NCI-H1694 treated with DMSO at 0.1 percent for 48 hours (cell line): Measurements from ENCODE around the gene PRIM2.
"Not testable (repeated sequence)": the region's sequence is repeated elsewhere in the genome, so short reads cannot be mapped to it uniquely, and the experiment has no call there.

ENCODE experiments used
- DNase-seq: peaks from one replicate; lab custom pipeline; 2025; lab: John Stamatoyannopoulos, UW

Gene PRIM2

DNA sequence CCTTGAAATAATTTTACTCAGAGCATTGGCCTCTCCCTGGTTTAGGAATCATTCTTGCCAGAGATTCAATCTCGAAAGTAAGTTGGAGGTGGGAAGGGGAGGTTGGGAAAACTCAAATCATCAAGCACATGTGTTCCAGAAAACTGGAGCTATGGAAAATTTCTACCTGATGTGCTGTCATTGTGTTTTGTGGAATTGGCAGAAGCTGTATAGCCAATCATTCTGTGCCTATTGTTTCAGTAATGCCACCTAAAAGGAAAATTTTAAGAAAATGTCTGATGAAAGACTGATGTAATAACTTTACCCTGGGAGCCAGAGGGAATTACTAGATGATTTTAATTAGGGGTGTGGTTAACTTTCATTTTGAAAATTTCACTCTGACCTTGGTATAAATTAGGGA, 187.8 kb downstream of the PRIM2 start:
- not testable (repeated sequence) for DNase-seq

DNA sequence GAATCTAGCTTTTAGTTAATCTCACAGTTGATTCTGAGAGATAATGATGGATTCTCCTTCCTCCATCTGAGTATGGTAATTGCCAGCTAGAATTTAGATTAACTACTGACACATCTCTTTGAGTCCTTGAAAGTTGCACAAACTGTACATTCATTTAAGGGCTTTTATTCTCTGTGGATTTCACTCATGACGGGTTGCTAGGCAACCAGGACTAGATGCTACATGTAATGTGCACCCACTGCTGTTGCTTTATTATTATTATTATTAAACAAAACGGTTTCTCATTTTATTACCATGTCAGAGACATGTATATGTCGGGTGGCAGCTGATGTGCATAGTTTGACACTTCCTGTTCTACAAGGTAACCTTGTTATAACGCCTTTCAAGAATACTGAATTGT, 193.0 kb downstream of the PRIM2 start:
- DNase-seq, result not testable (repeated sequence)

DNA sequence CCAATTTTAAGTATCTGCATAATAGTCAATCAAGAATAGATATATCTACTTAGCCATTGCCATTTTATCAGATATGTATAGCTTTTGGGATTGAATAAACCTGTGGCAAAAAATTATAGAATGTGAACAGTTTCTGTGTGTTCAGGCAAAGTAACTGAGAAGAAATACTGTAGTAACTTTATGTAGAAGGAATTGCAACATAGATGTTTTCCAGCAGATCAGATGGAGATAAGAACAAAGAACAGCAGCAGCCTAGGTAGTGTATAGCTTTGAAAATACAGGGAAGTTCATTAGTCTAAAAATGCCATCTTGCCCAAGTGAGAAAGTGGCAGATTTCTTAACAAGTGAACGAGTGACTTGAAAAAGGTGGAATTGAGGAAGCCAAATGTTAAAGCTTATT, 197.7 kb downstream of the PRIM2 start:
- DNase-seq, result not testable (repeated sequence)

DNA sequence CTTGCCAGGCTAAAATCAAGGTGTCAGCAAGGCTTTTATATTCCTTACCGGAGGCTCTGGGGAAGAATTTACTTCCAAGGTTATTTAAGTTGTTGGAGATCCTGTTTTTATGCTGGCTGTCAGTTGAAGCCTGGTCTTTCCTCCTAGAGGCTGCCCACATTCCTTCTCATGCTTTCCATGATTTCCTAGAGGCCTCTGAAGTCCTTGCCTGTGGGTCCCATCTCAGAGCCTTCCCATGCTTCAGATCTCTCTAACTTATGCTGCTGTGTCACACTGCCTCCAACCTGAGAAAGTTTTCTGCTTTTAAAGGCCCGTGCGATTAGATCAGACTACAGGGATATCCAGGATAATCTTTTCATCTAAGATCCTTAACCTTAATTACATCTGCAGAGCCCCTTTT, 198.4 kb downstream of the PRIM2 start:
- not testable (repeated sequence) for DNase-seq

DNA sequence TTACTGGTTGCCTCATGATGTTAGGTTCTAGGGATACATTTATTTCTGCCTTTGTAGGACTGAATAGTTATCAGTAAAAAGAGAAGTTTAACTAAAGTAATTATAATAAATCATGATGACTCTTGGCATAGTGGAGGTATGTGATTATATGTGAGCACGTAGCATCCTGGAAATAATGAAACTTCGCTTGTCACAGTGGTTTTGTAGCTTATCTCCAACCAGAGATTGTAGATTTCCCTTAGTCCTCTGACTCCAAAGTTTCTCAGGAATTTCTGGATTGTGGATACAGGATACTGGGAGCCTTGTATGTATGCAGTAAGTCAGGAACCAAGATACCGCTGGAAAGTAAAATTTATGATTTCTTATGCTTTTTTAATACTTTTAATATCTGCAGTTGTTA, 199.3 kb downstream of the PRIM2 start:
- DNase-seq, result not testable (repeated sequence)

DNA sequence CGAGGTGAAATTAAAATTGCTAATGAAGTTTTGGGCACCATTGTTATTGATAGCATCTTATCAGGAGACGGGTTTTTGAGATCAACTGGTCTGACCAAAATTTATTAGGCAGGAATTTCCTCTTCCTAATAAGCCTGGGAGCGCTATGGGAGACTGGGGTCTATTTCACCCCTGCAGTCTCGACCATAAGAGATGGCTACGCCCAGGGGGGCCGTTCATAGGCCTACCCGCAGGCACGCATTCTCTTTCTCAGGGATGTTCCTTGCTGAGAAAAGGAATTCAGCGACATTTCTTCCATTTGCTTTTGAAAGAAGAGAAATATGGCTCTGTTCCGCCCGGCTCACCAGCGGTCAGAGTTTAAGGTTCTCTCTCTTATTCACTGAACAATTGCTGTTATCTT, 201.8 kb downstream of the PRIM2 start:
- DNase-seq, result not testable (repeated sequence)

DNA sequence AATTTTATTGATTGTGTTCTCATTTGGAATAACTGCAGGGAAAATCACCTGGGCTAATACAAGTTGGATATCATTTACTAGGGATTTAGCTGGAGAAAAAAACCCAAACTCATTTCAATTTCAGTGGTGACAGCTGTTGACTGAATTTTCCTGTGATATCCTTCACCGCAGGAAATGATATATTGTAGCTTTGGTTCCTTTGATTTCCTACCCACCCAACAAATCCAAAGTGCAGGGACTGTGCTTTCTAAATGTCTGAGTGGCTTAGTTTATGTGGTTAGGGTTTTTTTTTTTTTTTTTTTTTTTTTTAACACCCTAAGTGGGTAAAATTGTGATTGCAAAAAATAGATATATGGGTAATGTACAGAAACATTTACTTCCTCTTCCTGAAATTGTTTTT, 203.7 kb downstream of the PRIM2 start:
- DNase-seq, result not testable (repeated sequence)

DNA sequence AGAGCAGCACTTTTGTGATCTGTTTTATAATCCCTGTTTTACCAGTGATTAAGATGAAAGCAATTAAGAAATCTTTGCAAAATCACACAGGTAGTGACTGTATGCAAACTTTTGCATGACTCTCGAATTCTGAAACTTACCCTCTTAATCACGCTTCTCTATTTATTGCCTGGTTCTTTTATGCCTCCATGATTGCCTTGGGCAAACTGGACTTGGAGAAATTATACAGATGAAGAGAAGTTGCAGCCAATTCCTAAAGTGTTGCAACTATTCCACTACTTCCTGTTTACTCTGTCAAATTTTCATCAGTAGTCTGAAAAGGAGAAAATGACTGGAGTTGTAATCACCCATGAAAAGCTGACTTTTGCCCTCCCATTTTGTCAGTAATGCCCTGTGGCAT, 205.8 kb downstream of the PRIM2 start:
- DNase-seq, result not testable (repeated sequence)

DNA sequence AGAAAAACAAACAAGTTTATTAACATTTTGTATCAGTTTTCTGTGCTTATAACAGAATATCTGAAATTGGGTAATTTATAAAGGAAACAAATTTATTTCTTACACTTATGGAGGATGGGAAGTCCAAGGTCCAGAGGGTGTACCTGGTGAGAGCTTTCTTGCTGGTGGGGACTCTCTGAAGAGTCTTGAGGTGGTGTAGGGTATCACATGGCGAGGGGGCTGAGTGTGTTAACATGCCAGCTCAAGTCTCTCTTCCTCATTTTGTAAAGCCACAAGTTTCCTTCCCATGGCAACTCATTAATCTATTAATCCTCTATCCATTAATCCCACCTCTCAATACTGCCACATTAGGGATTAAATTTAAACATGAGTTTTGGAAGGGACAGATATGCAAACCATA, 212.3 kb downstream of the PRIM2 start:
- not testable (repeated sequence) for DNase-seq

DNA sequence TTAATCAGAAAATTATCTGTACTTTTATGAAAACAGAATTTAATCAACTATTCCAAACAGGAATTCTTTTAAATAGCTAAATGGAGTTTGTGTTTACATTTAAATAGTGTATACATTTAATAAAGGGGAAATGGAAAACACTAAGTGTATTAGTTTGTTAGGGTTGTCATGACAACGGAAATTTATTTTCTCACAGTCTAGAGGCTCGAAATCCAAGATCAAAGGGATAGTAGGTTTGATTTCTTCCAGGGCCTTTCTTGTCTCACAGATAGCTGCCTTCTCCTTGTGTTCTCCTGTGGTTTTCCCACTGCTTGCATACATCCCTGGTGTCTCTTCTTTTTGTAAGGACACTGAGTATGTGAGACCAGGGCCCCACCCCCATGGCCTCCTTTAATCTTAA, 215.2 kb downstream of the PRIM2 start:
- not testable (repeated sequence) for DNase-seq

DNA sequence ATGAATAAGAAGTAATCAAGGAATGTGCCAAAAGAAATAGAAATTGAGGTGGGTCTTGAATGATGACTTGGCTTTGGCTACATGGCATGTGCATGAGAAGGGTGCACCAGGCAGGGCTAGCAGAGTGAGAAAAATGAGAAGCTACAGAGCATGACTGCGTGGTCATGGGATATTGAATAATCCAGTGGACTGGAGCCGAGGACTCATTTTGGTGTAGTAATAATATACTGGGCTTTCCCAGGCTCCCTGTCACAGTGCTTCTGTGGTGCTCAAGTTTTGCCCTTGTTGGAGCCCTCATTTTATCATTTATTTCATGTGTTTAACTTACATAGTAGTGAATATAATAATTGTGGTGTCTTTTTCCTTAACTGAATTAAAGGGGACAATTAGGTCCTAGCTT, 217.7 kb downstream of the PRIM2 start:
- DNase-seq, result not testable (repeated sequence)

DNA sequence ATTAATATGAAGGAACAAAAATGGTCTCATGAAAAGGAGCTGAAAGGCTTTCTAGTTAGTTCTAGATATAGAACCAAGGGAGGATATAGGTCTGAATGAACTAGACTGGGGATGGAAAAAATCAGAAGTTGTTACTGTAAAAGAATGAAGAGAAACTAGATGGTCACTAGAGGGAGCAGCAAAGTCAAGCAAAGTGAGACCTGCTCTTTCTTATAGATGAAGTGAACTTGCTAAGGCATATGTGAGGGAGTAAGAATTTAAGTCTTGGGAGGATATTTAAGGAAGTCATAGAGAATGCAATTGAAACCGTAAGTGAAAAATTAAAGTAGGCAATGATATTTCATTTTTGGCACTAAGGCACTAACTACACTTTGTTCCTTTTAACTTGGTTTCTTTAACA, 218.6 kb downstream of the PRIM2 start:
- not testable (repeated sequence) for DNase-seq

DNA sequence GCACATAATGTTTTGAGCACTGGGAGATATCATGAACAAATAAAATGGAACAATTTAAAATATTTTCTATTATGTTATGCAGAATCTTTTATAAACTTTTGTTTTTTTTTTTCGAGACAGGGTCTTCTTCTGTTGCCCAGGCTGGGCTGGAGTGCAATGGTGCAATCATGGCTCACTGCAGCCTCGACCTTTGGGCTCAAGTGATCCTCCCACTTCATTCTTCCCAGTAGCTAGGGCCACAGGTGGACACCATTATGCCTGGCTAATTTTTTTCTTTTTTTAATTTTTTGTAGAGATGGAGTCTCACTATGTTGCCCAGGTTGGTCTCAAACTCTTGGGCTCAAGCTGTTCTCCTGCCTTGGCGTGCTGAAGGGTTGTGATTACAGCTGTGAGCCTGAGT, 220.5 kb downstream of the PRIM2 start:
- DNase-seq, result not testable (repeated sequence)

DNA sequence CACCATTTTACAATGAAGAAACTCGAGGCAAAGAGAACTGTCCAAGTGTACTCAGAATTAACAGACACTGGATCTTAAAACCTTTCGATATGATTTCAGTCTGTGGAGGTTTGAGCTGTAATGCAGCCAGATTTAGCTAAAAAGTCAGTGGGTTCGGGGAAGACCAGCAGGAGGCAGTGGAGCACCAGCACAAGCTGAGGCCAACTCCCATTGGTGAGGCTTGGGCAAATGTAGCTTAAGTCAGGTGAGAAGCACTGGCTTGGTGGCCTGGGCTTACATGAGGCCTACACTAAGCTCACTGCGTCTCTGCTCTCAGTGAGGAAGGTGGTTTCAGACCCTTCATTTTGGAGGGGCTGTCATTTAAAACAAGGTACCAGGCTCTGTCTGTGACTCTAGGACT, 234.5 kb downstream of the PRIM2 start:
- DNase-seq, result not testable (repeated sequence)

DNA sequence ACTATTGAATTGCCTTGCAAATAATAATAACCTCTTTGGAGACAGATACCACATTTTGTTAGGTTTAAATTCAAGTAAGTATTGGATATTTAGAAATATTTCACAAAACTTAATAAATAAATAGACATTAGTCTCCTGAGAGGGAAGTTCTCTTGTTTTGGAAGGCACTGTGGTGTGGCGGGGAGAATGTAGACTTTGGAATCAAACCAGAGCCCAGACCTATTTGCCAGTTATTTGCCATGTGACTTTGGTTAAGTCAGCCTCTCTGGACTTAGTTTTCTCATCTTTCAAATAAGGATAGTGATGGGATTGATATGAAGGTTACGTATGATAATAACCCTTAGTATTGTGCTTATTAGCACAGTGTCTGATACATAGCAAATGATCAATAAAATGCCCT, 240.4 kb downstream of the PRIM2 start:
- not testable (repeated sequence) for DNase-seq

DNA sequence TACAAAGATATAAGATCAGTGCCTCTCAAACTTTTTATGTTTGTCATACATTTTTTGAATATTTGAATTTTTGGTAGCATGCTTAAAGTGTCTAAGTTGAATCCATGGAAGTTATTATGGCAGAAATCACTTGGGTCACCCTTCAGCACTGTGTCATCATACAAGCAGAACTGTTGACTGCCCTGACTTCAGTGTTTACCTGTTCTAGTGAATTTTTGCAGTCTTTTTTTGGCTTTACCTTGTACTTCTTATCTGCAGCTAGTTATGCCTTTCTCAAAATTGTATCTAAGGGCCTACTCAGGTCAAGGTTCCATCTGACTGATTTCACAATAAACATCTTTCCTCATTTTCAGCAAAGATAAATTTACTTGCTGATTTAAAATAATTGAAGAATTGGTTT, 241.7 kb downstream of the PRIM2 start:
- DNase-seq, result not testable (repeated sequence)

DNA sequence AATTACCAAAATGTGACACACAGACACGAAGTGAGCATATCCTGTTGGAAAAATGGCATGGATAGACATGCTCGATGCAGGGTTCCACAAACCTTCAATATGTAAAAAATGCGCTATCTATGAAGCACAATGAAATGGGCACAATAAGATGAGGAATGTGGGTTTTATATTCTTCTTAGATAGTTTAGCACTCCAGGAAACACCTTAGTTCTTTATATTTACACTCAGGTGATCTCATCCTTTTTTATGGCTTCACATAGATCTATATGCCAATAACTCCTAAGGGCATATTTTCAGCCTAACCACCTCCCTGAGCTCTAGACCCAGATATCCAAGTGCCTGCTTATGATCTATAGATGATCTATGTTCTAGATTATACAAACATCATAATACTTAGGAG, 244.8 kb downstream of the PRIM2 start:
- not testable (repeated sequence) for DNase-seq

DNA sequence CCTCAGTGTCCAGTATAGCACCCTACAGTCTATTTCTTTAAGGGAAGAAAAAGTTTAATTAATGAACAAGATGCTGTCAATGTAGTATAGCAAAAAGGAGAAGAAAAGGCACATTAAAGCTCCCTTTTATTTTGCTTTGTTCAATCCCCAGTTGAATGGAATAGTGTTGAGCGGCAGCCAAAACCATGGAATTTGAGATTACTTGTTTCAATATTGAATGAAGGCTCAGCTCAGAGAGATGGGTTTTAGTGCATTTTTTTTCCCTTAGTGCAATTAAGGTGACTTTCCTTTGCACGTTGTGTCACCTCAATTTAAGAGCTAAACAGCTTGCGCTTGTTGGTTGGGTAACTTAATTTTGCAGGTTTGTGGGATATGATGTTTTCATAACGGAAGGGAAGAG, 254.7 kb downstream of the PRIM2 start:
- not testable (repeated sequence) for DNase-seq

DNA sequence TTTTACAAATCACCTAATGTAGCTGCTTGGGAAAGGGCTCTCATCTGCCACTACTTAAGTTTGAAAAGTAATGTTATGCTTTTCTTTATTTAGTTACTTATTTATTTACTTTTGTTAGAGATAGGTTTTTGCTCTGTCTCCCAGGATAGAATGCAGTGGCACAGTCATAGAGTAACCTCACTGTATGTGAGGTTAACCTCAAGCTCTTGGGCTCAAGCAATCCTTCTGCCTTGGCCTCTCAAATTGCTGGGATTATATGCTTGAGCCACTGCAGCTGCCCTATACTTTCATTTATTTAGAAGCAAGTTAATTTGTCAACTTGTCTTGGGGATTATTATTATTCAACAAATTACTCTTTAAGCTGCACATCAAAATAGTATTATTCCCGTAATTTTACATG, 255.4 kb downstream of the PRIM2 start:
- DNase-seq, result not testable (repeated sequence)

DNA sequence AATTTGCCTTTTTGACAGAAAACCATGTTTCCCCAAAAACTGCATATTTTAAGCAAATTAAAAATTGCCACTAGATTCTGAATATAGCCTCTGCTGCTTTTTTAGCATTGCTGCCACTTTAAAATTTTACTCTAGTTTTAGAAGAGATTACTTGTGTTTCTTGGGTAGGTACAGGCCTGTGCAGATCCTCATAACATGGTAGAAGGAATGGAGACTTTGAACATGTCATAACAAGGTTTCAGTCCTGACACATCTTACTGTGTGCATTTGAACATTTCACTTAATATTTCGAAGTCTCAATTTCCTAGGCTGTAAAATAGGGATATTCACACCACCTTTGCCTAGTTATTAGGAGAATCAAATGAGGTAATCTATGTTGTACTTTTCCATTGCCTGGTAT, 259.6 kb downstream of the PRIM2 start:
- DNase-seq, result not testable (repeated sequence)

DNA sequence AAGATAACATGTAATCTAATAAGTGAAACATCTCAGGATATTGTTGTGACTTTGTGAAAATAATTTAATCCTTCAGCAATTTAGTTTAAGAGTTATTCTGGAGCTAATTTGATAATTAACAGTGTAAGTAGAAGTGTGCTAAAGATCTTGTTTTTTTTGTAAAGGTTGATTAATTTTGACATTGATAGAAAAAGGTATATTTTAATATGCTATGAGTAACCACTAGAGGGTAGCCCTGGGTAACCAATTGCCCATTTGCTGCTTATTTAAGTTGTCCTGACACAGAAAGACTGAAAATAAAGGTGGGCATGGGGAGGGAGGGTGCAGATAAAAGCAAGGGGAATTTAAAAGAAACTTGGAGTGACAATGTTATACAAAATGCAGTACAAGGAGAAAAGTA, 262.1 kb downstream of the PRIM2 start:
- not testable (repeated sequence) for DNase-seq

DNA sequence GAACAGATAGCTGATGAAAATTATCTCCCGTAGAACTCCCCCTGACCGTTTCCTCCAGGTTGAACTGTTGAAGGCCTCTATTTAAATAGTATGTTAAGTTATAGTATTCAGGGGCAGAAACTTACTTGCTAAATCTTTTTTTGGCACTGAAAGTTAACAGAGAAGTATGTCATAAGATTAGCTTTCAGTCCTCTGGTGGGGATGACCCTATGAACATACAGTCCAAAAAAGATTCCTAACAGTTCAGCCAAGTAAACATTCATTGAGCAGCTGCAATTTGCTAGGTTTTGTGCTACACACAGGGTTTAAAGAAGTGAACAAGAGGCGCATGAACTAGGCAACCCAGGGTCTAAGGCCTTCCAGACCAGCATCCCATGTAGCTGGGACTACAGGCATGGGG, 264.2 kb downstream of the PRIM2 start:
- DNase-seq, result not testable (repeated sequence)

DNA sequence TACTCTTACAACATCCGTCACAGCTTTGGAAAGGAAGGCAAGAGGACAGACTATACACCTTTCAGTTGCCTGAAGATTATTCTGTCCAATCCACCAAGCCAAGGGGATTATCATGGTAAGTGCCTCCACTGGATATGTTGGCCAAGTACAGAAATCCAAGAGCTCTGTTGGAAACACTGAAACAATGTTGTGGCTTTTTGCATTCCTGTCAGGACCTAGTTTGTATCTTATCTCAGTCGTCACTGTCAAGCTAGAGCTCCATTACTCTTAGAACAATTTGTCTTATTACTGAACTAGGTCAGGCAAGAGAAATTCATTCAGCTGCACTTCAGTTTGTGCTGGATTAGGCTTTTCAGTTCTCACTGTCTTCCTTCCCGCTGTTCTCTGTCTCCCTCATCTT, 283.7 kb downstream of the PRIM2 start:
- not testable (repeated sequence) for DNase-seq

DNA sequence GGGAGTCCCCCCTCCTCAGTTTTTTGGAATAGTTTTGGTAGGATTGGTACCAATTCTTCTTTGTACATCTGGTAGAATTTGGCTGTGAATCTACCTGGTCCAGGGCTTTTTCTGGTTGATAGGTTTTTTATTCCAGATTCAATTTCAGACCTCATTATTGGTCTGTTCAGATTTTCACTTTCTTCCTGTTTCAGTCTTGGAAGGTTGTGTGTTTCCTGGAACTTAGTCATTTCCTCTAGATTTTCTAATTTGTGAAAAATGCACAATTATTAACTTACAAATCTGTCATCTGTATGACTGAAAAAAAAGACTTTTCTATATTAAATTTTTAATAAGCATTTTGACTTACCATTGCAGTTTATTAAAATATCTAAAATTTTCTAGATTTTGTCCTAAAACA, 287.9 kb downstream of the PRIM2 start:
- not testable (repeated sequence) for DNase-seq

DNA sequence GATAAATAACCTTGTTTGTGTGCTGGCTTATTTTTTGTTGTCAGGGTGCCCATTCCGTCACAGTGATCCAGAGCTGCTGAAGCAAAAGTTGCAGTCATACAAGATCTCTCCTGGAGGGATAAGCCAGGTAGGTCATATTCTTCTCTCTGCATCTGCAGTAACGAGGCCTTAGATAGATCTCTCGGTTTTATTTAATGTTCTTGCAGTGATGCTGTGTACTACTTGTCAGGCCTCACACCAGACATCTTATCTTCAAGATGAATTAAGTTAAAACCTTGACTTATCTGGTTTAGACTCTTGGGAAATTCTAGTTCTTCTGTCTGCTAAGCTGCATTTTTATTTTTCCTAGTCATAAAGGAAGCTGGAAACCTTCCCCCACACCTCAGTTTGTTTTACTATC, 288.9 kb downstream of the PRIM2 start:
- DNase-seq, result not testable (repeated sequence)
